Erythroblast (primary cell): ENCODE data around the gene SLIT1.

Source experiments
- DNase-seq, 2 experiments: peaks; one replicate each; lab custom pipeline; 2025; lab: John Stamatoyannopoulos, UW
- GATA1 ChIP-seq: IDR thresholded peaks from 2 replicates; pipeline ENCODE4 v1.6.1; 2011; ENCODE audit warnings: low read depth, mild to moderate bottlenecking, control low read depth, low read length, moderate library complexity
- POLR2A ChIP-seq: IDR thresholded peaks from 2 replicates; pipeline ENCODE4 v1.6.1; 2011; ENCODE audit warnings: mild to moderate bottlenecking, low read length

SLIT1 gene

GRCh38 chr10:97173036-97173435 is 12.7 kb downstream of the SLIT1 start:
- no peak for TF ChIP-seq GATA1
- no peak for TF ChIP-seq POLR2A
- DNase-seq: no peak

- TF ChIP-seq POLR2A (no peak), GATA1 (no peak)
- DNase-seq: no peak
Observed at GRCh38 chr10:97171001-97171400, 14.8 kb downstream of the SLIT1 start.

GRCh38 chr10:97169911-97170693 is 15.7 kb downstream of the SLIT1 start:
- TF ChIP-seq GATA1: no peak
- TF ChIP-seq POLR2A: no peak

GRCh38 chr10:97169063-97169462 is 16.7 kb downstream of the SLIT1 start:
- DNase-seq: no peak
- TF ChIP-seq GATA1 (no peak), POLR2A (no peak)

More at GRCh38 chr10:97169911-97170693, 15.7 kb downstream of the SLIT1 start:
- DNase-seq: no peak

GRCh38 chr10:97168645-97169044 is 17.1 kb downstream of the SLIT1 start:
- TF ChIP-seq POLR2A (no peak), GATA1 (no peak)
- no peak for DNase-seq

GRCh38 chr10:97165499-97165898 is 20.3 kb downstream of the SLIT1 start:
- no peak for DNase-seq
- no peak for TF ChIP-seq GATA1
- no peak for TF ChIP-seq POLR2A

GRCh38 chr10:97163781-97164501 is 21.8 kb downstream of the SLIT1 start:
- TF ChIP-seq GATA1: no peak
- no peak for DNase-seq

GRCh38 chr10:97163181-97163580 is 22.6 kb downstream of the SLIT1 start:
- TF ChIP-seq GATA1 (no peak), POLR2A (no peak)
- no peak for DNase-seq

GRCh38 chr10:97159646-97160305 is 26.0 kb downstream of the SLIT1 start:
- TF ChIP-seq GATA1: no peak
- no peak for TF ChIP-seq POLR2A

GRCh38 chr10:97157578-97158095 is 28.1 kb downstream of the SLIT1 start:
- DNase-seq: no peak
- TF ChIP-seq GATA1 (no peak), POLR2A (no peak)

More at GRCh38 chr10:97159646-97160305, 26.0 kb downstream of the SLIT1 start:
- DNase-seq: no peak

GRCh38 chr10:97154781-97155180 is 31.0 kb downstream of the SLIT1 start:
- no peak for DNase-seq
- no peak for TF ChIP-seq POLR2A
- no peak for TF ChIP-seq GATA1

- TF ChIP-seq POLR2A (no peak), GATA1 (no peak)
- DNase-seq: no peak
Observed at GRCh38 chr10:97154162-97154561, 31.6 kb downstream of the SLIT1 start.

GRCh38 chr10:97153270-97153850 is 32.4 kb downstream of the SLIT1 start:
- DNase-seq: no peak
- TF ChIP-seq POLR2A (no peak), GATA1 (no peak)
